Measurements from ENCODE around the gene CYB5RL.

The CYB5RL gene

GRCh38 chr1:54151013-54151412 is 48.8 kb downstream of the CYB5RL start:
- no peak overlapping the region for H3K4me3 ChIP-seq
- H3K36me3 ChIP-seq, result no peaks in the 10 kb centered on the region
- no peak overlapping the region for H3K27ac ChIP-seq
- no peaks in the 10 kb centered on the region for H3K27me3 ChIP-seq
- H3K9me3 ChIP-seq, result no peaks in the 10 kb centered on the region
- intact Hi-C loops (cut with DNase I; ENCODE audit: low total_unique reads), result no loop called here
- peaks cover 0 to 16% (median 14%) of the 10 kb centered on the region in 4 donors for H3K4me1 ChIP-seq
- DNase-seq, result no peak
- TF ChIP-seq CTCF (IDR thresholded peaks at IDR 0.05), result no peak

Data from tibial artery (tissue), 4 donors.